ENCODE data around the gene RPS21.

RPS21 gene

GRCh38 chr20:62359491-62360121 is 27.3 kb upstream of the RPS21 start:
- DNase-seq (ENCODE audit: low read depth in 1 of 2, low spot score in 1 of 2), result no peak
- H3K4me3 ChIP-seq (replicated peaks; ENCODE audit: insufficient read depth, low read length), result no peak overlapping the region

GRCh38 chr20:62360854-62361798 is 25.8 kb upstream of the RPS21 start:
- H3K27me3 ChIP-seq (ENCODE audit: insufficient read depth, poor library complexity, severe bottlenecking), result peaks cover 35% of the 10 kb centered on the region
- TF ChIP-seq REST (IDR thresholded peaks at IDR 0.05; ENCODE audit: insufficient replicate concordance, low read depth) (no peak), GABPA (IDR thresholded peaks at IDR 0.05; ENCODE audit: low read depth) (no peak), SPI1 (IDR thresholded peaks at IDR 0.05; ENCODE audit: borderline replicate concordance, low read depth) (no peak), POLR2AphosphoS5 (IDR thresholded peaks at IDR 0.05; ENCODE audit: low read depth) (no peak)
- TF ChIP-seq, protein P1, sequence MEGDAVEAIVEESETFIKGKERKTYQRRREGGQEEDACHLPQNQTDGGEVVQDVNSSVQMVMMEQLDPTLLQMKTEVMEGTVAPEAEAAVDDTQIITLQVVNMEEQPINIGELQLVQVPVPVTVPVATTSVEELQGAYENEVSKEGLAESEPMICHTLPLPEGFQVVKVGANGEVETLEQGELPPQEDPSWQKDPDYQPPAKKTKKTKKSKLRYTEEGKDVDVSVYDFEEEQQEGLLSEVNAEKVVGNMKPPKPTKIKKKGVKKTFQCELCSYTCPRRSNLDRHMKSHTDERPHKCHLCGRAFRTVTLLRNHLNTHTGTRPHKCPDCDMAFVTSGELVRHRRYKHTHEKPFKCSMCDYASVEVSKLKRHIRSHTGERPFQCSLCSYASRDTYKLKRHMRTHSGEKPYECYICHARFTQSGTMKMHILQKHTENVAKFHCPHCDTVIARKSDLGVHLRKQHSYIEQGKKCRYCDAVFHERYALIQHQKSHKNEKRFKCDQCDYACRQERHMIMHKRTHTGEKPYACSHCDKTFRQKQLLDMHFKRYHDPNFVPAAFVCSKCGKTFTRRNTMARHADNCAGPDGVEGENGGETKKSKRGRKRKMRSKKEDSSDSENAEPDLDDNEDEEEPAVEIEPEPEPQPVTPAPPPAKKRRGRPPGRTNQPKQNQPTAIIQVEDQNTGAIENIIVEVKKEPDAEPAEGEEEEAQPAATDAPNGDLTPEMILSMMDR (IDR thresholded peaks at IDR 0.05; ENCODE audit: insufficient read depth, low read length), result no peak
- H3K4me3 ChIP-seq (replicated peaks; ENCODE audit: insufficient read depth, low read length), result no peak overlapping the region
- no peak for DNase-seq (ENCODE audit: low read depth in 1 of 2, low spot score in 1 of 2)
- no peak overlapping the region for H3K27ac ChIP-seq (replicated peaks)

More at GRCh38 chr20:62359491-62360121, 27.3 kb upstream of the RPS21 start:
- TF ChIP-seq REST (IDR thresholded peaks at IDR 0.05; ENCODE audit: insufficient replicate concordance, low read depth) (no peak), POLR2AphosphoS5 (IDR thresholded peaks at IDR 0.05; ENCODE audit: low read depth) (no peak), SPI1 (IDR thresholded peaks at IDR 0.05; ENCODE audit: borderline replicate concordance, low read depth) (no peak), GABPA (IDR thresholded peaks at IDR 0.05; ENCODE audit: low read depth) (no peak)
- TF ChIP-seq, protein P1 (IDR thresholded peaks at IDR 0.05; ENCODE audit: insufficient read depth, low read length), result no peak
- Histone ChIP-seq H3K27ac (replicated peaks) (no peak overlapping the region), H3K27me3 (ENCODE audit: insufficient read depth, poor library complexity, severe bottlenecking) (peaks cover 27% of the 10 kb centered on the region)

DNA sequence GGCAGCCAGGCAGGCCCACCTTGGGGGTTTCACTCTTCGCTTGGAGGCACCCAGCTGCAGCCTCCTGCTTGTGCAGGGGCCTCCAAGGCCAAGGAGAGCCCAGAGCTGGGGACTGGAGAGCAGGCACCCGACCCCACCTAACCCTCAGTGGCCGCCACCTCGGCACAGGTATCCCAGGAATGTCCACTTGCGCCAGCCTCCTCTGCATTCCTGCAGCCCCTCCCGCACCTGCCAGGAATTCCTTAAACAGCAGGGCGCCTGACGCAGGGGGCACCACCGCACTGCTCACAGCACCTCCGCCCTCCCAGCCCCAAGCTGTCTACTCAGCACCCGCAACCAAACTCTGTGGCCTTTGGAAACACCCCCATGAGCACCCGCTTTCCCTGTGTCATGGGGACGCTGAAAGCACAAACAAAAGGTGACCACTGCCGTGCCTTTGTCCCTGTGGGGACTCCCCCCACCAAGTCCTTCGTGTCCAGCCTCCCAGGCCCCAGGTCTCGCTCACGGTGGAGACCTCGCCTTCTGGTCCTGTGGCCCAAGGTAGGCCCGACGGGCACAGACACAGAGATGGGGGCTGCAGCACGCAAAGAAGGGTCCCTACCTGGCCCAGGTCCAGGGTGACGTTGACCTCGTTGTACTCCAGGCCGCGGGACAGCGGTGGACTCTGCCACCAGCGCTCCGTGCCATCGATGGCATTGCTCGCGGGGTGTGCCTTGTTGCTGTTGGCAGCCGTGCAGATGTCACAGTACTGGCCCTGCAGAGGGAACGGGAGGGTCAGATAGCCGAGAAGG is 24.9 kb upstream of the RPS21 start:
- H3K4me3 ChIP-seq (replicated peaks; ENCODE audit: insufficient read depth, low read length), result no peak overlapping the region
- no peak overlapping the region for H3K27ac ChIP-seq (replicated peaks)
- peaks cover 34% of the 10 kb centered on the region for H3K27me3 ChIP-seq (ENCODE audit: insufficient read depth, poor library complexity, severe bottlenecking)
- DNase-seq (ENCODE audit: low read depth in 1 of 2, low spot score in 1 of 2), result no peak
- TF ChIP-seq POLR2AphosphoS5 (IDR thresholded peaks at IDR 0.05; ENCODE audit: low read depth), result no peak
- no peak for TF ChIP-seq SPI1 (IDR thresholded peaks at IDR 0.05; ENCODE audit: borderline replicate concordance, low read depth)
- TF ChIP-seq, protein P1 (IDR thresholded peaks at IDR 0.05; ENCODE audit: insufficient read depth, low read length), result no peak
- no peak for TF ChIP-seq GABPA (IDR thresholded peaks at IDR 0.05; ENCODE audit: low read depth)
- no peak for TF ChIP-seq REST (IDR thresholded peaks at IDR 0.05; ENCODE audit: insufficient replicate concordance, low read depth)
